Measurements from ENCODE around the gene PDE4DIP.
"Not testable (repeated sequence)": the region's sequence is repeated elsewhere in the genome, so short reads cannot be mapped to it uniquely, and the experiment has no call there.

The PDE4DIP gene

GRCh38 chr1:148923798-148924197 lies 79.6 kb downstream of the PDE4DIP start:
- not testable (repeated sequence) for DNase-seq

- not testable (repeated sequence) for DNase-seq
Measured at GRCh38 chr1:148927645-148928044, 83.4 kb downstream of the PDE4DIP start.

- not testable (repeated sequence) for DNase-seq
Measured at GRCh38 chr1:148929253-148929652, 85.0 kb downstream of the PDE4DIP start.

- DNase-seq = not testable (repeated sequence)
Measured at GRCh38 chr1:148935381-148936002, 91.3 kb downstream of the PDE4DIP start.

- DNase-seq = not testable (repeated sequence)
Measured at GRCh38 chr1:148942906-148943305, 98.7 kb downstream of the PDE4DIP start.

- DNase-seq = not testable (repeated sequence)
Measured at GRCh38 chr1:148945130-148945529, 100.9 kb downstream of the PDE4DIP start.

GRCh38 chr1:148948768-148949167 lies 104.5 kb downstream of the PDE4DIP start:
- DNase-seq = not testable (repeated sequence)

- peak; percentile 70 for DNase-seq
Measured at GRCh38 chr1:148951336-148952227, 107.4 kb downstream of the PDE4DIP start.

- not testable (repeated sequence) for DNase-seq
Measured at GRCh38 chr1:148952253-148952937, 108.2 kb downstream of the PDE4DIP start.

GRCh38 chr1:148952938-148953616 lies 108.8 kb downstream of the PDE4DIP start:
- not testable (repeated sequence) for DNase-seq

- DNase-seq = not testable (repeated sequence)
Measured at GRCh38 chr1:148953730-148954129, 109.5 kb downstream of the PDE4DIP start.

- not testable (repeated sequence) for DNase-seq
Measured at GRCh38 chr1:148958343-148958742, 114.1 kb downstream of the PDE4DIP start.

- not testable (repeated sequence) for DNase-seq
Measured at GRCh38 chr1:148960212-148961000, 116.2 kb downstream of the PDE4DIP start.

- not testable (repeated sequence) for DNase-seq
Measured at GRCh38 chr1:148962127-148962857, 118.1 kb downstream of the PDE4DIP start.

GRCh38 chr1:148966084-148966483 lies 121.9 kb downstream of the PDE4DIP start:
- DNase-seq = not testable (repeated sequence)

GRCh38 chr1:148967580-148967979 lies 123.4 kb downstream of the PDE4DIP start:
- not testable (repeated sequence) for DNase-seq

- not testable (repeated sequence) for DNase-seq
Measured at GRCh38 chr1:148968682-148969081, 124.5 kb downstream of the PDE4DIP start.

GRCh38 chr1:148969126-148969525 lies 124.9 kb downstream of the PDE4DIP start:
- DNase-seq = not testable (repeated sequence)

- not testable (repeated sequence) for DNase-seq
Measured at GRCh38 chr1:148975453-148975852, 131.2 kb downstream of the PDE4DIP start.

- DNase-seq = not testable (repeated sequence)
Measured at GRCh38 chr1:148975866-148976537, 131.8 kb downstream of the PDE4DIP start.
